Bone marrow (tissue), 2 donors: ENCODE data around the gene DAPK2.

Source experiments
- DNase-seq, 2 donors: peaks; one replicate each; lab custom pipeline; 2025; lab: John Stamatoyannopoulos, UW

The DAPK2 gene

GRCh38 chr15:63996794-63997357 lies 49.4 kb downstream of the DAPK2 start:
- DNase-seq = no peak

DNA sequence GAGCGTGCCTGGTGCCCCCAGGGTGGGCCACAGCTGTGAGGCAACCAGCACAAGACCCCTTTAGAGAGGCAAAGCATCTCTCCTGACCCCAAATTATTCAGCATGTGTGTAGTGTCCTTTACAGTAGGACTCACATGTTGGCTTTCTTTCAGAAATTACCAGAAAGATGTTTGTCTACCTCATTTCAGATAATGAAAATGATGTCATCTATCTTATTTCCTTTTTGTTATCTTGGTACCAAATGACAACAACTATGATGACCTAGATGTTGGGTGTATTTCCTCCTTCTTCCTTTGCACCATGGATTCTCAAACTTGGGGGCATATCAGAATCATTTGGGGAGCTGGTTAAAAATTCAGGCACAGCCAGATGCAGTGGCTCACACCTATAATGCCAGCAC lies 50.5 kb downstream of the DAPK2 start:
- DNase-seq = no peak

DNA sequence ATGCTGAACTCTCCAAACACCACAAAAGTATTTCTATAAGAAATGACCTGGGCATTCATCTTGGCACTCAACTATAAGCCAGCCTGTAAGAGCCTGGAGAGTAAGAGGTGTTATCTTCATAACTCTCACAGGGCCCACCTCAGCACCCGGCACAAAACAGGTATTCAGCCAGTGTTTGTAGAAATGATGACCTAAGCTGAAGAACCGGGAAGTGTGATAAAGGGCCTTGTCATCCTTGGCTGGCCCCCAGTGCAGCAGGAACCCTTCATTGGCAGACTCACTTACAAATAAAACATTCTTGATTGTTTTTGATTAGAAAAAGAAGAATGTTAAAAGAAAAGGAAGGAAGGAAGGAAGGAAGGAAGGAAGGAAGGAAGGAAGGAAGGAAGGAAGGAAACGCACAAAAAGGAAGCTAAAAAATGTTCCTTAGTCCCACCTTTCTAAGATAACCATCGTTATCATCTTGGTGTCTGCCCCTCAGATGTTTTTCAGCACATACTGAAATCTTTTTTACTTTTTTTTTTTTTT lies 52.1 kb downstream of the DAPK2 start:
- no peak for DNase-seq

- no peak for DNase-seq
Measured at GRCh38 chr15:63992300-63992699, 54.0 kb downstream of the DAPK2 start.

DNA sequence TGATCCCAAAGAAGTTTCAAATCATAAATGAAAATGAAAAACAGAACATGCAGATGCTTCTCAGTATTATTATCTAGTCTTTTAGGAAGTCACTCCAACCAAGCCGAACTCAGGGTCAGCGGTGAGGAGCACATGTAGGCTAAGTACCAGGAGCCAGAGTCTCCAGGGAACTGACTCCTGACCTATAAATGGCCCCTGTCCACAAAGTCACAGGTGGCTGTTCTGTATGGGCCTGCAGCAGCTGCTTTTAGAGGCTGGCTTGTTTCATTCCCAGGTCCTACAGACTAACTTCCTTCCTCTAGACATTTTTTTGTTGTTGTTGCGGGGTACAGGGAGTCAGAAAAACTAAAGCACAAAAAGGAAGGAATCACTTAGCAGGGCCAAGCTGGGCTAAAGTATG lies 54.6 kb downstream of the DAPK2 start:
- no peak for DNase-seq

DNA sequence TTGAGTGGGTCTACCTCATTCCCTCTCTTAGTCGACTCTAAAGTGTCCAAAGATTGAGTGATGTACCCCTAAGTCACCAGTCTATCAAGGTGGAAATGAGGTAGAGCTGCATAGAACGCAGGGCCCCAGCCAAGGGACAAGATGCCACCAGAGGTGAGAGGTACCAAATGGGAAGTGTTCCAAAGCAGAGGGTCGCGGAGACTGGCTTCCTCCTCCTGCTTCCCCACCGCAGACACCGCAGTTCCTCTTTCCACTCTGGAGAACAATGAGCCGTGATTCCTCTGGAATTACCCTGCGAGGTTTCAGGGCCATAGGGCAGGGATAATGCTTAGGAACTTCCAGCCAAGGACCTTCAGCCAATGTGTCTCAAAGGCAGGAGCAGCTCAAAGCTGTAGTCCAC lies 55.8 kb downstream of the DAPK2 start:
- no peak for DNase-seq

- DNase-seq = no peak
Measured at GRCh38 chr15:63987796-63988378, 58.4 kb downstream of the DAPK2 start.

GRCh38 chr15:63986751-63987341 lies 59.4 kb downstream of the DAPK2 start:
- peak; percentile 29 to 94 for DNase-seq

DNA sequence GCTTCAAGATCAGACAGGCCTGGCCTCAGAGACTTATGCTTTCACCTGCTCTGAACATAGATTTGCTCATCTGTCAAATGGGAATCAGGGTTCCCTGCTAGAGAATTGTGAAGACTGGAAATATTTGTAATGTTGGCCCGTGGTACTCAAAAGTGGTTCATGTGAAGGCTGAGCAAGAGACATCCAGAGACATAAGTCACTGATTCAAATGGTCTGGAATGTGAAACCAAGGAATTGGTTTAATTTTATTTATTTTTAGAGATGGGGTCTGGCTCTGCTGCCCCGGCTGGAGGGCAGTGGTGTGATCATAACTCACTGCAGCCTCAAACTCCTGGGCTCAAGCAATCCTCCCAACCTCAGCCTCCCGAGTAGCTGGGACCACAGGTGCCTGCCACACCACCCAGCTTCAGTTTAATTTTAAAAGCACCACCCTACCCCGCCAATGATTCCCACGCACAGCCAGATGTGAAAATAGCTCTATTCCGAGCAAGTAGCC lies 60.1 kb downstream of the DAPK2 start:
- no peak for DNase-seq

DNA sequence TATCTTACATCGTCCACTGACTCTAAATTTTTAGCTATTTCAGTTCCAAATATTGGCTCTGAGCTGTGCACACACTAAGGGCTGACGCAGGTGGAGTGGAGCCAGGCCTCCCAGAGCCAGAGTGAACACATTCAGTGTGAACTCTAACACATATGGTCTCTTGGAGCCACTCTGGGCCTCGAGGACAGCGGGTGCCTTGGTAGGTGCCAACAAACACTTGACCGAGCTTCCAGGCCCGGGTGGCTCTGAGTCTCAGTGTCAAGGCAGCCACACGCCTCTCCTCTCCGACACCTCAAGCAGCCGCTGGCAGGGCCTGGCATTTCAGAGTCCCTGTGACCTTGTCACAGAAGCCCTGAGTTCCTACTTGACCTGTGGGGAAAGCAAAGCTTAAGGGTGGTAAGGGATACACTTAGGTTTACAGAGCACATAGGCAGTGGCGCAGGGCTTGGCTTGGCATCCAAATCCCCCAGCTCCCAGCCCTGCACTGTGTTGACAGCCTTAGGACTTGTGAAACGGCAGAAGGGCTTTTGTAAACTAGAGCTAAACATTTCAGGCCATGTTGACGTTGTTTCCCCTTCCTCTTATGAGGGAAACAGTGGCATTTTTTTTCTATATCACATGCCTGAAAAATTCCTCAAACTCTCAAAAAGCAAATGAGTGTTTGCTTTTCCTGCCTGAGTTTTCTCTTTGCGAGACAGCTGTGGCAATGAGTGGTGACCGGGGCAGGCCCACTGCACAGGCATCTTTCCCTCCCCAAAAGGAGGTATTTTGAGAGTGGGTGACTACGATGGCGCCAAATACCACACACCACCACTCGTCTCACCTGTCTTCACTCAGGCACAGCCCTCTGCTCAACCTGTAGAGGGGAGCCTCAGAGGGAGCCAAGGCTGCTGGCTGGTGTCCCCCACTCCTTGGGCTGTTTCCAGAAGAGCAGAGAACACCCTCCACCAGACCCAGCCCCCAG lies 60.8 kb downstream of the DAPK2 start:
- no peak for DNase-seq

- no peak for DNase-seq
Measured at GRCh38 chr15:63984331-63984730, 62.0 kb downstream of the DAPK2 start.

DNA sequence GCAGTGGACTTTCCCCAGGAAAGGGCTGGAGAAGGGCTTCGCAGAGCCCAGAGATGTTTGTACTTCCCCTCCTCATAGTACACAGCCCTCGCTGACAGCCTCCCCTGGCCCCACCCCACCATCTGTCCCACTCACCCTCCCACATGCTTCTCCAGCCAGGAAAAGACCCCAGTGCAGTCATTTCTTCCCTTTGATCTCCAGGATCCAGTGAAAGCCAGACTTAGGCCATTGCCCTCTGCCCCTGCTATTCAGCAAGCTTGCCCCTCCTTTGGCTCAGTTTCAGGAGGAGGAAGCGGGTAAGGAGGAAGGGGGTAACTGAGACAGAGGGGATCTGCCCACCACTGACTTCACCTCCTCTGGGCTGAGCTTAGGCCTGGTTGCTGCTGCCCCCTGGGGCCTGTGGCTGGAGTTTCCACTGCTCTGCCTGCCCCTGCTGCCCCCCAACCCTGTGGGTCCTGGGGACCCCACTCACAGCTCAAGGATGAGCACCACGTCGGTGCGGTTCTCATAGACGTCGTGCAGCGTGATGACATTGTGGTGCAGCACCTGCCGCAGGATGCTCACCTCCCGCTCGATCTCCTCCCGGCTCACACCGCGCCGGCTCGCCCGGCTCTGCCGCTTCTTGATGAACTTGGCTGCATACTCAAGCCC lies 63.1 kb downstream of the DAPK2 start:
- peak in 1 of 2 donors; percentile 22 for DNase-seq

DNA sequence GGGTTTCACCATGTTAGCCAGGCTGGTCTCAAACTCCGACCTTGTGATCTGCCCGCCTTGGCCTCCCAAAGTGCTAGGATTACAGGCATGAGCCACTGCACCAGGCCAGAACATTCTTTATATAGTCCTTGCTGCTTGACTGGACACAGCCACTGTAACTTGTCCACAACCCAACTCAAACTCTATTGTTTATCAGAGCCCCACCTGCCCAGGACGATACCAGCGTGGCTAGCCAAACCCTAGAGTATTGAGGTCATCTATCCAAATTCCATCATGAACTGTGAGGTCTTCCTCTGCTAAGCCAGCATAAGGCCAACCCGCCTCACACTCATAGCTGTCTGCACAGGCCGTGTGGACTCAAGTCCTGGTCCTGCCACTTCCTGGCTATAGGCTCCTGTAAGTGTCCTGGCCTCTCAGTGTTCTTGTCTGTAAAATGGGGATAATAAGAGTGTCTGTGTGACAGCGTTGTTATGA lies 63.9 kb downstream of the DAPK2 start:
- DNase-seq = no peak

DNA sequence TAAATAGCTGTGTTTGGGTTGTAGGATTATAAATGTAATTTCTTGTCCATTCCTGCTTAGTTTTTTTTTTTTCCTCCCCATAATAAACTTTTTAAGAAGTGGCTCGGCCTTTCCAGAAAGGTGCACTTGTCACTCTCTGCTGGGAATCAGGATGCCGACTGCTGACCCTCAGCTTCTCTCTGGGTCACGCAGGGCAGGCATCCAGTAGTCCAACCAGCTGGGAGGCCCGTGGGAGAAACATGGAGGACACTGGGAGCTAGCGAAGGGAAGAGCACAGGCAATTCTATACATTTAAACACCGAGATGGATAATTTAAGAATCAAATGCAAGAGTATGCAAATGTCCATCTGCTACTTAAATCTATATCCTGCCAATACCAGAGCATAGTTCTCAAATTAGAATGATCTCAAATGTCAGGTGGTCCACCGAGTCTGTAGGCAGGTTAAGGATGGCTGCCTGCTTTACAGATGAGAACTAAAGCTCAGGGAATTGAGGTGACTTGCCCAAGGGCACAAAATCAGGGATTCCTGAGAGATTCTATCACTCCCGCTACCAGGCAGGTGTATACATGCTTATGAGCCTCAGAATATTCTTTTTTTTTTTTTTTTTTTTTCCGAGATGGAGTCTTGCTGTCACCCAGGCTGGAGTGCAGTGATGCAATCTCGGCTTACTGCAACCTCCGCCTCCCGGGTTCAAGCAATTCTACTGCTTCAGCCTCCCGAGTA lies 64.5 kb downstream of the DAPK2 start:
- DNase-seq = no peak

GRCh38 chr15:63979262-63979793 lies 67.0 kb downstream of the DAPK2 start:
- no peak for DNase-seq

GRCh38 chr15:63978511-63979261 lies 67.6 kb downstream of the DAPK2 start:
- no peak for DNase-seq

- no peak for DNase-seq
Measured at GRCh38 chr15:63977119-63977518, 69.2 kb downstream of the DAPK2 start.

DNA sequence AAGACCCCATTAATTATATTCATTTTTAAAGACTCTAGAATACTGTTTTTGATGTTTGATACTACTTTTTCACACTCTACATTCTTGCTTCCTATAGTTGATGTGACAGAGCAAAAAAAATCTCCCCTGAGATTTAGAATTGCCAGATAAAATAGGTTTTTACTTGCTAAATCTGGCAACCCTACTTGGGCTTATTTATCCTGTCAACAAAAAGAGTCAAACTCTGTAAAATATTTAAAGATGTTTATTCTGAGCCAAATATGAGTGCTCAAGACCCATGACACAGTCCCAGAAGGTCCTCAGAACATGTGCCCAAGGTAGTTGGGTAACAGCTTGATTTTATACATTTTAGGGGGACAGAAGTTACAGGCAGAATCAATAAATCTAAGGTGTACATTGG lies 72.3 kb downstream of the DAPK2 start:
- DNase-seq = no peak

DNA sequence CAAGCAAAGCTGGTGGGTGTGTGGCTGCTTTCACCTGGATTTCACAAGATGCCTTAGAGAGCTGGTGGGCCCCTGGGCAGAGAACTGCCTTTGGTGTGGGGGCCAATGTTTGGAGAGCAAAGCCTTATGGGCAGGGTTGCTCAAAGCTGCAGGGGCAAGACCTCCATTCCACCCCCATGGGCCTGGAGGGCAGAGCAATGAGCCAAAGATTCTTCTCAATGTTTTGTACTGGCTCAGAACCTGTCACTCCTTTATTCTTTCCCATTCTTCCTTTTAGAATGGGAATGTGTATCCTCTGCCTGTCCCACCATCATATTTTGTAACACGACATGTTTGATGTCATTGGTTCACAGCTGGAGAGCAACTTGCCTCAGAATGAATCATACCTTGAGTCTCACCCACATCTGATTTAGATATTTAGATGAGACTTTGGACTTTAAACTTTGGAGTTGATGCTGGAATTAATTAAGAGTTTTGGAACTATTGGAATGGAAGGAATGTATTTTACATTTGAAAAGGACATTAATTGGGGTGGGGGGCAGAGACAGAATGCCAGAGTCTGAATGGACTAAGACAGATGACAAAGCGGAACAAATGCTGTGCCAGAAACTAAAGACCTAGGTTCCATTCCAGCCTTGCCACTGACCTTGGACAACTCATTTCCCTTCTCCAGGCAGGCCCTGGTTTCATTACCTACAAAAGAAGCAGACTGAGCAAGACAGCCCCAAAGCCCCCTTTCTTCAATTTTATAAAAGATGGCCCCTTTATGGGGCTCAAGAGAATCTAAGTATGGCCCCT lies 72.9 kb downstream of the DAPK2 start:
- DNase-seq = no peak
